ENCODE results near the gene SHTN1.
A peak's percentile ranks its signal among the peaks of the same experiment; 100 is the strongest.

The SHTN1 gene

DNA sequence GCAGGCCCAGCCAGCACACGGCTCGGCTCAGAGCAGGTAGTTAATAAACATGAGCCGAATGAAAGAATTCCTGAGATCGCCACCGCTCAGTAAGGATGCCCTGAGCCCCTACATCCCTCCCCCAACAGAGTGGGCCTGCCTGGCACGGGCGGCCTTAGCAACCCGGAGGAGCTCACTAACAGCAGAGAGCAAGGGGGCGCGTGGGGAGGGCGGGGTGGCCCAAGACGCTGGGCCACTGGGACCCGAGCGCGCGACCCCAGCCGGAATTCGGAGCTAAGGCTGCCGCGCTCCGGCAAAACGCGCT lies 156.1 kb downstream of the SHTN1 start:
- Histone ChIP-seq H3K4me1 (ENCODE audit: control insufficient read depth in 1 of 2, insufficient read depth in 2 of 2, low read length in 2 of 2) (peaks cover 6 to 11% of the 10 kb centered on the region in 2 donors), H3K27me3 (ENCODE audit: low read depth, low read length) (peaks cover 6% of the 10 kb centered on the region), H3K4me3 (ENCODE audit: low read depth in 1 of 2, low read length in 2 of 2) (peak overlapping the region; percentile 77 to 82), H3K9me3 (ENCODE audit: control insufficient read depth in 1 of 2, low read length in 2 of 2) (no peaks in the 10 kb centered on the region), H3K36me3 (ENCODE audit: control insufficient read depth in 1 of 2, insufficient read depth in 2 of 2, low read length in 2 of 2) (no peaks in the 10 kb centered on the region), H3K27ac (ENCODE audit: low read length) (no peak overlapping the region)

- Histone ChIP-seq H3K4me3 (ENCODE audit: low read depth in 1 of 2, low read length in 2 of 2) (peak overlapping the region; percentile 77 to 82), H3K9me3 (ENCODE audit: control insufficient read depth in 1 of 2, low read length in 2 of 2) (no peaks in the 10 kb centered on the region), H3K27ac (ENCODE audit: low read length) (no peak overlapping the region), H3K27me3 (ENCODE audit: low read depth, low read length) (peaks cover 6% of the 10 kb centered on the region), H3K36me3 (ENCODE audit: control insufficient read depth in 1 of 2, insufficient read depth in 2 of 2, low read length in 2 of 2) (no peaks in the 10 kb centered on the region), H3K4me1 (ENCODE audit: control insufficient read depth in 1 of 2, insufficient read depth in 2 of 2, low read length in 2 of 2) (peaks cover 6 to 11% of the 10 kb centered on the region in 2 donors)
These were observed 156.7 kb downstream of the SHTN1 start for GRCh38 chr10:116848032-116848943.

DNA sequence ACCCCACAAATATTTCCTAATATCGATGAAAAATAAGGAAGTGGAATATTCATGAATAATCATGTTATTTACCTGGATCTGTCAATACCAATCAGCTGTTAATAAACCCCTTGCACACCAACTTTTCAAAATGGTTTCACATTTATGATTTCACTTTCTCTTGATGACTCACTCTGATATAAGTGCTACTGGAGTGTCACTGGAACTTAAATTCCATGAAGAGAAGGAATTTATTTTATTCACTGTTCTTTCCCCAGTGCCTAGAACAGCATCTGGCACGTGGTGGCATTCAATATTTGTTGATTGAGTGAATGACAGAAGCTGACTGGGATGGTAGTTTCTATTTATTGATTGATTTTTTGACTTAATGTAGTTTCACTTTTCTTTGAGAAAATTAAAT lies 159.2 kb downstream of the SHTN1 start:
- Histone ChIP-seq H3K4me3 (ENCODE audit: low read depth in 1 of 2, low read length in 2 of 2) (no peak overlapping the region), H3K9me3 (ENCODE audit: control insufficient read depth in 1 of 2, low read length in 2 of 2) (no peaks in the 10 kb centered on the region), H3K27ac (ENCODE audit: low read length) (no peak overlapping the region), H3K36me3 (ENCODE audit: control insufficient read depth in 1 of 2, insufficient read depth in 2 of 2, low read length in 2 of 2) (no peaks in the 10 kb centered on the region), H3K27me3 (ENCODE audit: low read depth, low read length) (peaks cover 6% of the 10 kb centered on the region), H3K4me1 (ENCODE audit: control insufficient read depth in 1 of 2, insufficient read depth in 2 of 2, low read length in 2 of 2) (peaks cover 6 to 11% of the 10 kb centered on the region in 2 donors)

DNA sequence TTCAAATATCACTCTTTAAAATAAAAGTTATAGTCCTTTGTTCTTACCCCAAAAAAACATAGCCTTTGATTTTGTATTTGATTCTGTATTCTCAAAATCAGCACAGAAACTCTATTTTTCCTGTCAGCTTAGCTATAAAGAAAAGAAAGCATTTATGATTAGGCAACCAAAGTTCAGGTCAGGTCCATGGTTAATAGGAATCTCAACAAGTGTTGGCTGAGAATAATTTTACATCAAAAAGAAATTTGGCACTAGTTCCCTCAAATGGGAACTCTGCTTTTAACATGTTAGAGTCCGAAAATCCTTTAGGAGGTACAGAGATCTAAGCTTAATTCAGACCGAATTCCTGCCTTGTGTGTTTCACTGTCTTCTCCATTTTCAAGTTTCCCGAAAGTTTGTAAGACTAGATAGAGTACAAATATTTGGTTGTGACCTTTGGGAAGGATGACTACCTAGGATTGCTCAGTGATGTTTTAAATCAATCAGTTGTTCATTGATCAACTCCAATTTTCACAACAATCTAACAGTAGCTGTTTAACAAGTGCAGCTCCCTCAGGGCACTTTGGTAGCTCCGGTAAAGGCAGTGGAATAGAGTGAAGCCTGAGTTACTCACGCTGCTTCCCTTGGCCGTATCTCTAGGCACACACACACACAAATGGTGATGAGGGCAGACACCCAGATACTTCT lies 164.5 kb downstream of the SHTN1 start:
- Histone ChIP-seq H3K36me3 (ENCODE audit: control insufficient read depth in 1 of 2, insufficient read depth in 2 of 2, low read length in 2 of 2) (no peaks in the 10 kb centered on the region), H3K4me3 (ENCODE audit: low read depth in 1 of 2, low read length in 2 of 2) (no peak overlapping the region), H3K27ac (ENCODE audit: low read length) (no peak overlapping the region), H3K4me1 (ENCODE audit: control insufficient read depth in 1 of 2, insufficient read depth in 2 of 2, low read length in 2 of 2) (no peaks in the 10 kb centered on the region), H3K27me3 (ENCODE audit: low read depth, low read length) (no peaks in the 10 kb centered on the region), H3K9me3 (ENCODE audit: control insufficient read depth in 1 of 2, low read length in 2 of 2) (no peaks in the 10 kb centered on the region)

DNA sequence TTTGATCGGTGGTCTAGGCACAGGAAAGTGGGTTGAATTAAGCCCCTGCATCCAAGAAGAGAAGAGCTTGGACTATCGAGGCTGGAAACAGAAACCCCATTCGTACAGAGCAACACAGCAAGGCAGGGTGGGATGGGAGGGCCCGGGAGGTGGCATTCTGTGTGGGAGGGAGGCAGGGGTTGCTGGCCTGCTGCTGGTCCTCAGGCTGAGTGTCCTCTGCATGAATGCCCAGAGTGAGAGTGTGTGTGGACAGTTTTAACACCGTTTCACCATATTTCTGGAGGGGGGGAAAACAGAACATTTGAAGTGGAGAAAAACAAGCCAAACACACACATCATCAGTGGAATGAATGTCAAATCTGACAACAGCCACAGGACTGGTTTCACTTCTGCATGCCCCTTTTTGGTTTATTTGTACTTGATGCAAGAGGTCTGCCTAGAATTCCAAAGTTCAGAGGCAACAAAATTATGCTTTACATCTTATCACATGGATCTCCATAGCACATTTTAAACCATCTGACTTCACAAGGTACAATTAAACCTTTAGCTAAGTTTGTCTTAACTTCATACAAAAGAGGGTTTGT lies 166.8 kb downstream of the SHTN1 start:
- Histone ChIP-seq H3K36me3 (ENCODE audit: control insufficient read depth in 1 of 2, insufficient read depth in 2 of 2, low read length in 2 of 2) (no peaks in the 10 kb centered on the region), H3K4me3 (ENCODE audit: low read depth in 1 of 2, low read length in 2 of 2) (no peak overlapping the region), H3K27me3 (ENCODE audit: low read depth, low read length) (no peaks in the 10 kb centered on the region), H3K4me1 (ENCODE audit: control insufficient read depth in 1 of 2, insufficient read depth in 2 of 2, low read length in 2 of 2) (no peaks in the 10 kb centered on the region), H3K9me3 (ENCODE audit: control insufficient read depth in 1 of 2, low read length in 2 of 2) (no peaks in the 10 kb centered on the region), H3K27ac (ENCODE audit: low read length) (no peak overlapping the region)

DNA sequence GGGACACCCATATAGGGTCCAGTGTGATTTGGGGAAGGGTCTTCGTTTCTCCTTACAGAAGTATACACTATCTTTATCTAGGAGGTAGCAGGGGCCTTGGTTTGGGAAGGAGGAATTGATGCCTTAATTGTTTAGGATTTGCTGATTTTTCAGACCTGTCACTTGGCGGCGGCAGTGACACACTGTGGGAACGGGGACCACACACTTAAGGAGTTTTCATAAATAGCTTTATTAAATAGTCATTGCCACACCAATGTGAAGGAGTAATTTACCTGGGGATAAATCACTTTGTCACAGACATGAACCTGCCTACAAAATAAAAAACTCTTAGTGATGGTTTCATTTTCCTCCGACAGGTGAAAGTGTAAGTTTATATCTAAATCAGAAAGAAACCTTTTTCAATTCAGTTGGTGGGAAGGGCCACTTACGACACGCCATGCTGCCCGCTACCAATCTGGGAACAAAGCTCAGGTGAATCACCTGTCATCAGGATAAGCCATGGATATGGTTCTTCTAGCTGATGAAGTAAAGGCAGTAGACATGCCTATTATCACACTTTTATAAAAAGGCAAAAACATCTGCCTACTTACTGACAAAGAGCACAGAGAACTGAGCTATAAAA lies 168.0 kb downstream of the SHTN1 start:
- Histone ChIP-seq H3K27ac (ENCODE audit: low read length) (no peak overlapping the region), H3K27me3 (ENCODE audit: low read depth, low read length) (no peaks in the 10 kb centered on the region), H3K9me3 (ENCODE audit: control insufficient read depth in 1 of 2, low read length in 2 of 2) (no peaks in the 10 kb centered on the region), H3K36me3 (ENCODE audit: control insufficient read depth in 1 of 2, insufficient read depth in 2 of 2, low read length in 2 of 2) (peaks cover 0 to 5% of the 10 kb centered on the region in 2 donors), H3K4me3 (ENCODE audit: low read depth in 1 of 2, low read length in 2 of 2) (no peak overlapping the region), H3K4me1 (ENCODE audit: control insufficient read depth in 1 of 2, insufficient read depth in 2 of 2, low read length in 2 of 2) (no peaks in the 10 kb centered on the region)

GRCh38 chr10:116836083-116836482 lies 168.9 kb downstream of the SHTN1 start:
- Histone ChIP-seq H3K27me3 (ENCODE audit: low read depth, low read length) (no peaks in the 10 kb centered on the region), H3K4me1 (ENCODE audit: control insufficient read depth in 1 of 2, insufficient read depth in 2 of 2, low read length in 2 of 2) (no peaks in the 10 kb centered on the region), H3K9me3 (ENCODE audit: control insufficient read depth in 1 of 2, low read length in 2 of 2) (no peaks in the 10 kb centered on the region), H3K27ac (ENCODE audit: low read length) (no peak overlapping the region), H3K4me3 (ENCODE audit: low read depth in 1 of 2, low read length in 2 of 2) (no peak overlapping the region), H3K36me3 (ENCODE audit: control insufficient read depth in 1 of 2, insufficient read depth in 2 of 2, low read length in 2 of 2) (peaks cover 0 to 10% of the 10 kb centered on the region in 2 donors)

- no peaks in the 10 kb centered on the region for H3K27me3 ChIP-seq (ENCODE audit: low read depth, low read length)
These were observed 169.3 kb downstream of the SHTN1 start for GRCh38 chr10:116835658-116836057.

GRCh38 chr10:116833986-116834985 lies 170.7 kb downstream of the SHTN1 start:
- H3K9me3 ChIP-seq (ENCODE audit: control insufficient read depth in 1 of 2, low read length in 2 of 2) = no peaks in the 10 kb centered on the region
- no peaks in the 10 kb centered on the region for H3K4me1 ChIP-seq (ENCODE audit: control insufficient read depth in 1 of 2, insufficient read depth in 2 of 2, low read length in 2 of 2)
- no peak overlapping the region for H3K27ac ChIP-seq (ENCODE audit: low read length)
- no peak overlapping the region for H3K4me3 ChIP-seq (ENCODE audit: low read depth in 1 of 2, low read length in 2 of 2)
- peaks cover 0 to 10% of the 10 kb centered on the region in 2 donors for H3K36me3 ChIP-seq (ENCODE audit: control insufficient read depth in 1 of 2, insufficient read depth in 2 of 2, low read length in 2 of 2)
- H3K27me3 ChIP-seq (ENCODE audit: low read depth, low read length) = no peaks in the 10 kb centered on the region

More at GRCh38 chr10:116835658-116836057, 169.3 kb downstream of the SHTN1 start:
- no peak overlapping the region for H3K4me3 ChIP-seq (ENCODE audit: low read depth in 1 of 2, low read length in 2 of 2)
- peaks cover 0 to 10% of the 10 kb centered on the region in 2 donors for H3K36me3 ChIP-seq (ENCODE audit: control insufficient read depth in 1 of 2, insufficient read depth in 2 of 2, low read length in 2 of 2)
- no peak overlapping the region for H3K27ac ChIP-seq (ENCODE audit: low read length)
- no peaks in the 10 kb centered on the region for H3K9me3 ChIP-seq (ENCODE audit: control insufficient read depth in 1 of 2, low read length in 2 of 2)
- no peaks in the 10 kb centered on the region for H3K4me1 ChIP-seq (ENCODE audit: control insufficient read depth in 1 of 2, insufficient read depth in 2 of 2, low read length in 2 of 2)

DNA sequence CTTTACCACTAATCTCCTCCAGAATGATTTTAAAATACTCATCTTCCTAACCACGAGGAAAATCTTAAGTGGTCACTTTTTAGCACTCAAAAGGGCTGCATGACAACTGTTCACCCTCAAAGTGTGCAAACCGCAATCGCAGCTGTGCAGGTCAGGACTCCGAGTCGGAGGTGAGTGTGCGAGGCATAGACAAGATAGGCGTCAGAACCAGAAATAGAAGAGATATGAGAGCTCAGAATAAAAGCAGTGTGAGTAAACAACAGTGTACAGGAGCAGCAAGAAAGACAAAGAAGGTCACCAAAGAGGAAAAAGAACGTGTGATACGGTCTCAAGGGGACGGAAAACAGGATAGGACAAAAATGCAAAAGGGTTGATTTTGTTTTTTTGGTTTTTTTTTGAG lies 173.2 kb downstream of the SHTN1 start:
- H3K4me3 ChIP-seq (ENCODE audit: low read depth in 1 of 2, low read length in 2 of 2) = no peak overlapping the region
- H3K9me3 ChIP-seq (ENCODE audit: control insufficient read depth in 1 of 2, low read length in 2 of 2) = no peaks in the 10 kb centered on the region
- no peaks in the 10 kb centered on the region for H3K27me3 ChIP-seq (ENCODE audit: low read depth, low read length)
- H3K4me1 ChIP-seq (ENCODE audit: control insufficient read depth in 1 of 2, insufficient read depth in 2 of 2, low read length in 2 of 2) = no peaks in the 10 kb centered on the region
- H3K36me3 ChIP-seq (ENCODE audit: control insufficient read depth in 1 of 2, insufficient read depth in 2 of 2, low read length in 2 of 2) = peaks cover 0 to 10% of the 10 kb centered on the region in 2 donors
- no peak overlapping the region for H3K27ac ChIP-seq (ENCODE audit: low read length)
